Suppressor macrophage (primary cell): ENCODE measurements around the gene ZDHHC11.
"Not testable (repeated sequence)": the region's sequence is repeated elsewhere in the genome, so short reads cannot be mapped to it uniquely, and the experiment has no call there.

Experiments
- DNase-seq, 4 experiments: peaks; one replicate each; pipeline ENCODE4 v3.0.0-alpha.2; 2020 to 2022

The ZDHHC11 gene

GRCh38 chr5:858726-859125 is 7.9 kb upstream of the ZDHHC11 start:
- DNase-seq = no peak

GRCh38 chr5:856531-857425 is 6.0 kb upstream of the ZDHHC11 start:
- DNase-seq = no peak

- no peak for DNase-seq
Measured at GRCh38 chr5:855771-856530, 5.2 kb upstream of the ZDHHC11 start.

- DNase-seq = no peak
Measured at GRCh38 chr5:854966-855743, 4.4 kb upstream of the ZDHHC11 start.

- no peak for DNase-seq
Measured at GRCh38 chr5:854217-854616, 3.4 kb upstream of the ZDHHC11 start.

GRCh38 chr5:853416-854090 is 2.8 kb upstream of the ZDHHC11 start:
- DNase-seq = not testable (repeated sequence)

- no peak for DNase-seq
Measured at GRCh38 chr5:852431-853401, 1.9 kb upstream of the ZDHHC11 start.

- DNase-seq = no peak
Measured at GRCh38 chr5:852018-852417, 1.2 kb upstream of the ZDHHC11 start.

GRCh38 chr5:851553-851952 is 767 bp upstream of the ZDHHC11 start:
- no peak for DNase-seq

GRCh38 chr5:851076-851475 is 290 bp upstream of the ZDHHC11 start:
- DNase-seq = no peak

GRCh38 chr5:849651-850301 is 1.0 kb downstream of the ZDHHC11 start:
- no peak for DNase-seq

- no peak for DNase-seq
Measured at GRCh38 chr5:848671-849111, 2.1 kb downstream of the ZDHHC11 start.

GRCh38 chr5:847736-848135 is 3.0 kb downstream of the ZDHHC11 start:
- DNase-seq = not testable (repeated sequence)

- not testable (repeated sequence) for DNase-seq
Measured at GRCh38 chr5:847212-847611, 3.6 kb downstream of the ZDHHC11 start.

GRCh38 chr5:846602-847091 is 4.1 kb downstream of the ZDHHC11 start:
- DNase-seq = not testable (repeated sequence)

GRCh38 chr5:845676-846601 is 4.8 kb downstream of the ZDHHC11 start:
- not testable (repeated sequence) for DNase-seq

GRCh38 chr5:845031-845675 is 5.6 kb downstream of the ZDHHC11 start:
- not testable (repeated sequence) for DNase-seq

- not testable (repeated sequence) for DNase-seq
Measured at GRCh38 chr5:844426-844825, 6.4 kb downstream of the ZDHHC11 start.

GRCh38 chr5:843926-844325 is 6.9 kb downstream of the ZDHHC11 start:
- DNase-seq = not testable (repeated sequence)
